Activated naive CD4-positive, alpha-beta T cell treated with anti-CD3 and anti-CD28 coated beads, Interleukin-2, amount 50 U/mL, for 24 hours (primary cell): Measurements from ENCODE around the gene SIM1.

Source experiments
- H3K27ac Mint-ChIP-seq: one replicate; pipeline ENCODE4 v1.8.0; 2021; ENCODE audit warnings: mild to moderate bottlenecking, mixed read lengths
- H3K27me3 Mint-ChIP-seq: one replicate; pipeline ENCODE4 v1.8.0; 2021; ENCODE audit warnings: mixed read lengths
- H3K36me3 Mint-ChIP-seq: one replicate; pipeline ENCODE4 v1.8.0; 2021; ENCODE audit warnings: mixed read lengths
- H3K4me1 Mint-ChIP-seq: one replicate; pipeline ENCODE4 v1.8.0; 2021; ENCODE audit warnings: mixed read lengths
- H3K4me3 Mint-ChIP-seq: one replicate; pipeline ENCODE4 v1.8.0; 2021; ENCODE audit warnings: mild to moderate bottlenecking, mixed read lengths
- H3K9me3 Mint-ChIP-seq: one replicate; pipeline ENCODE4 v1.8.0; 2021; ENCODE audit warnings: mixed read lengths

Gene SIM1

DNA sequence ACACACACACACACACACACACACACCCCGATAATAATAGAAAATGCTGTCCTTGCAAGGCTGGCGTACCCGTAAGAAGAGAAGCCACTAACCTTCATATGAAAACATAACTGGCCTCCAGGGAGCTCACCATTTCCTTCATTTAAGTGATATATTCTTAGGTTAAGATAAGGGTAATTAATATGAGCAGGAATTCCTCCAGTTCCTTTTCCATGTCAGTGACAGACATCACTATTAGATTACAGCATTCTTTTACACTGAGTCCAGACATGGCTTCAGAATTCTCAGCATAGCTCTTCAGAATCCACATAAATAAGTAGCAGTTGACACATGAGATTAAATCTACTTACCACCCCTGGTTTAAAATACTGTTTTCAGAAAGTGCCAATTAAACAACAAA is 121.9 kb downstream of the SIM1 start:
- Mint-ChIP-seq H3K27me3 (no peaks in the 10 kb centered on the region), H3K36me3 (no peaks in the 10 kb centered on the region), H3K4me1 (no peaks in the 10 kb centered on the region), H3K4me3 (no peak overlapping the region), H3K27ac (no peak overlapping the region), H3K9me3 (no peaks in the 10 kb centered on the region)

DNA sequence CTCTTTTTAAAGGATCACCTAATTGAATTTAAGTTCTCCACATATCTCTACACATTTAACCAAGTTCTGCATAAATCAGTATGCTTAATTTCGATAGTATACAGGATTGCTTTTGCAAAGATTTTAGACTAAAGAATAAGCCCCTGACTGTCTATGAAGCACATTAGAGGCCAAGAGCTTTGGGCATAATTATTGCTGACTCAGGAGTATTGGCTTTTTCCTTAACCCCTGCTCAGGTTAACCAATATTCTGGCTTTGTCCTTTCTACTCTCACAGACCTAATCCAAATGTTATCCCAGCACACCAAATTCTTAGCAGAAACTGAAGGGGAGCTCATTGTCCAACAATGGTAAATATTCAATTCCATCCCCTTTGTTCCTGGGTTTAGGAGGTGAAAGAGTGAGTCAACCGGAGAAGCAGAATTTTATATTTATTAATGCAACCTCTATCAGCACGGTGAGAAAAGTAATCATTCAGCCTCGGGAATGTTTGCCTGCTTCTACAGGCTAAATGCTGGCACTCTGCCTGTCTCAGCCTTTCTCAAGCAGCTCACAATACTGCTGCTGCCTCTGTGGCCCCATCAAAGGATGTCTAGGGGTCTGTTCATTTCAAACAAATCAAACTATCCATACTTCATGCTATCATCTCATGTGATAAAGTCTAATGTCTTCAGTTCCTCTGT is 125.0 kb downstream of the SIM1 start:
- Mint-ChIP-seq H3K4me1 (no peaks in the 10 kb centered on the region), H3K27me3 (no peaks in the 10 kb centered on the region), H3K27ac (no peak overlapping the region), H3K9me3 (no peaks in the 10 kb centered on the region), H3K36me3 (no peaks in the 10 kb centered on the region), H3K4me3 (no peak overlapping the region)

DNA sequence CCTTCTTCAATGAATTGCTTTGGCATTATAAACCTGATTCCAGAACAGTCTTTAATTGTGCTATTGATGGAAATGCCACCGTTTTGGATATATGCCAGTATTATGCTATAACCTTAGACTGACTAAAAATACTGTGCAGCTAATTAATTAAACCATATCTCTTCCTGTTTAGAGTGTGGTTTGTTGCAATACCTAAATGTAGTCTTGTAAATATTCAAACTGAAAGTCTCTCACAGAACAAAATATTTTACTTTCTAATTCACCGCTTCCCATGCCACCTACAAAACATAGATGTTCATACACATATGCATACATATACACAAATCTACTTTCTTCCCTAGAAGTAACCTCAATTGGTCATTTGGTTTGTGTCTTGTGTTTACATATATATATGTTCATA is 126.6 kb downstream of the SIM1 start:
- no peaks in the 10 kb centered on the region for H3K4me1 Mint-ChIP-seq
- no peak overlapping the region for H3K27ac Mint-ChIP-seq
- no peaks in the 10 kb centered on the region for H3K36me3 Mint-ChIP-seq
- no peaks in the 10 kb centered on the region for H3K9me3 Mint-ChIP-seq
- no peaks in the 10 kb centered on the region for H3K27me3 Mint-ChIP-seq
- no peak overlapping the region for H3K4me3 Mint-ChIP-seq

DNA sequence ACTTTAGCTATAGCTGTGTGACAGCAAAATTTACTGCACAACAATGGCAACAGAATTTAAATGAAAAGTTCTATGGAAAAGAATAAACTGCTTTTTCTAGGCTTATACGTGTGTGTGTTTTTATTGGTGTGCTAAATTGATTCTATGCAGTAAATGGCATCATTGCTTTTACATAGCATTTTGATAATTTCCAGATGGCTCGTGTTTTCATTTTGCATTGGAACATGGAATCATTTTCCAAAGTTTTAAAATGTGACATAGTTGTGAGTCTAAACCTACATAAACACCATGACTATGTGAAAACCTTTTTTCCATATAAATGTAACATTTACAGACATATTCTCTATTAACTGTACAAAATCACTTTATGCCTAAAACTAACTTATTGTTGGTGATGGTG is 127.8 kb downstream of the SIM1 start:
- Mint-ChIP-seq H3K4me3 (no peak overlapping the region), H3K27ac (no peak overlapping the region), H3K36me3 (no peaks in the 10 kb centered on the region), H3K27me3 (no peaks in the 10 kb centered on the region), H3K4me1 (no peaks in the 10 kb centered on the region), H3K9me3 (no peaks in the 10 kb centered on the region)

DNA sequence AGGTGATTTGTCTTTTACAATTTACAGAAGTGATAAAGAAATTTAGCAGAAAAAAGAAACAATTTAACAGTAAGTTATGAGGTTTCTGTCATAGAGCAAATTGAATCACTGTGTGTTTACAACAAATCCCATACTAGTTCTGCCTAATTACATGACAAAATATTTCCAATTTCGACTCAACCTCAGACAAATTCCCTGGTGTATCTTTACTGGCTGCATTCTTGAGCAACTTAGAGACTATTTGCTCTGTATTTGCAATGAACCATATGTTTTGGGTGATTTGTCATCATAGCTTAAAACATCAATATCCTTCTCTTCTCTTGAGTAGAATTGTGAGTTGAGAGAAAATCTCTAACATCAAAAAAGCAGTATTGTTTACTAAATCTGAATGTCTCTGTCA is 128.7 kb downstream of the SIM1 start:
- Mint-ChIP-seq H3K4me1 (no peaks in the 10 kb centered on the region), H3K4me3 (no peak overlapping the region), H3K27ac (no peak overlapping the region), H3K36me3 (no peaks in the 10 kb centered on the region), H3K27me3 (no peaks in the 10 kb centered on the region), H3K9me3 (peaks cover 3% of the 10 kb centered on the region)
